ENCODE data around the gene MYF6.

DNA sequence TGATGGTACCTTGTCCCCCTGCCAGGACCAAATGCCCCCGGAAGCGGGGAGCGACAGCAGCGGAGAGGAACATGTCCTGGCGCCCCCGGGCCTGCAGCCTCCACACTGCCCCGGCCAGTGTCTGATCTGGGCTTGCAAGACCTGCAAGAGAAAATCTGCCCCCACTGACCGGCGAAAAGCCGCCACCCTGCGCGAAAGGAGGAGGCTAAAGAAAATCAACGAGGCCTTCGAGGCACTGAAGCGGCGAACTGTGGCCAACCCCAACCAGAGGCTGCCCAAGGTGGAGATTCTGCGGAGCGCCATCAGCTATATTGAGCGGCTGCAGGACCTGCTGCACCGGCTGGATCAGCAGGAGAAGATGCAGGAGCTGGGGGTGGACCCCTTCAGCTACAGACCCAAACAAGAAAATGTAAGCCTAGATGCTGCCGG, 410 bp downstream of the MYF6 start:
- TF ChIP-seq POLR2A (IDR thresholded peaks at IDR 0.05; ENCODE audit: control extremely low read depth in 1 of 2, low read depth in 2 of 2, low read length in 2 of 2) (no peak), MAFK (IDR thresholded peaks at IDR 0.05; ENCODE audit: low read depth, low read length) (no peak), JUN (IDR thresholded peaks at IDR 0.05; ENCODE audit: low read depth, low read length) (no peak), CREB1 (IDR thresholded peaks at IDR 0.05) (no peak), EP300 (IDR thresholded peaks at IDR 0.05; ENCODE audit: borderline replicate concordance in 1 of 2, low read depth in 2 of 2, low read length in 2 of 2) (no peak), TEAD4 (IDR thresholded peaks at IDR 0.05; ENCODE audit: low read depth, low read length) (no peak), RFX5 (IDR thresholded peaks at IDR 0.05; ENCODE audit: borderline replicate concordance, low read depth, low read length) (no peak), GABPA (IDR thresholded peaks at IDR 0.05; ENCODE audit: borderline replicate concordance, insufficient read depth, low read length) (no peak), BACH1 (IDR thresholded peaks at IDR 0.05; ENCODE audit: low read length) (no peak), TAF1 (IDR thresholded peaks at IDR 0.05; ENCODE audit: low read depth, low read length) (no peak), GTF2F1 (IDR thresholded peaks at IDR 0.05; ENCODE audit: borderline replicate concordance, low read depth, low read length) (no peak), EZH2 (IDR thresholded peaks at IDR 0.05; ENCODE audit: low read depth, low read length, severe bottlenecking) (no peak)
- TF ChIP-seq, protein P1, sequence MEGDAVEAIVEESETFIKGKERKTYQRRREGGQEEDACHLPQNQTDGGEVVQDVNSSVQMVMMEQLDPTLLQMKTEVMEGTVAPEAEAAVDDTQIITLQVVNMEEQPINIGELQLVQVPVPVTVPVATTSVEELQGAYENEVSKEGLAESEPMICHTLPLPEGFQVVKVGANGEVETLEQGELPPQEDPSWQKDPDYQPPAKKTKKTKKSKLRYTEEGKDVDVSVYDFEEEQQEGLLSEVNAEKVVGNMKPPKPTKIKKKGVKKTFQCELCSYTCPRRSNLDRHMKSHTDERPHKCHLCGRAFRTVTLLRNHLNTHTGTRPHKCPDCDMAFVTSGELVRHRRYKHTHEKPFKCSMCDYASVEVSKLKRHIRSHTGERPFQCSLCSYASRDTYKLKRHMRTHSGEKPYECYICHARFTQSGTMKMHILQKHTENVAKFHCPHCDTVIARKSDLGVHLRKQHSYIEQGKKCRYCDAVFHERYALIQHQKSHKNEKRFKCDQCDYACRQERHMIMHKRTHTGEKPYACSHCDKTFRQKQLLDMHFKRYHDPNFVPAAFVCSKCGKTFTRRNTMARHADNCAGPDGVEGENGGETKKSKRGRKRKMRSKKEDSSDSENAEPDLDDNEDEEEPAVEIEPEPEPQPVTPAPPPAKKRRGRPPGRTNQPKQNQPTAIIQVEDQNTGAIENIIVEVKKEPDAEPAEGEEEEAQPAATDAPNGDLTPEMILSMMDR (IDR thresholded peaks at IDR 0.05; ENCODE audit: control extremely low read depth in 1 of 3, insufficient read depth in 1 of 3, low read depth in 1 of 3, low read length in 3 of 3), result no peak
- TF ChIP-seq, protein P2, sequence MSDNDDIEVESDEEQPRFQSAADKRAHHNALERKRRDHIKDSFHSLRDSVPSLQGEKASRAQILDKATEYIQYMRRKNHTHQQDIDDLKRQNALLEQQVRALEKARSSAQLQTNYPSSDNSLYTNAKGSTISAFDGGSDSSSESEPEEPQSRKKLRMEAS (IDR thresholded peaks at IDR 0.05), result no peak

All from H1 (cell line).